Measurements from ENCODE around the gene KRT7.
A peak's percentile ranks its signal among the peaks of the same experiment; 100 is the strongest.

The KRT7 gene

DNA sequence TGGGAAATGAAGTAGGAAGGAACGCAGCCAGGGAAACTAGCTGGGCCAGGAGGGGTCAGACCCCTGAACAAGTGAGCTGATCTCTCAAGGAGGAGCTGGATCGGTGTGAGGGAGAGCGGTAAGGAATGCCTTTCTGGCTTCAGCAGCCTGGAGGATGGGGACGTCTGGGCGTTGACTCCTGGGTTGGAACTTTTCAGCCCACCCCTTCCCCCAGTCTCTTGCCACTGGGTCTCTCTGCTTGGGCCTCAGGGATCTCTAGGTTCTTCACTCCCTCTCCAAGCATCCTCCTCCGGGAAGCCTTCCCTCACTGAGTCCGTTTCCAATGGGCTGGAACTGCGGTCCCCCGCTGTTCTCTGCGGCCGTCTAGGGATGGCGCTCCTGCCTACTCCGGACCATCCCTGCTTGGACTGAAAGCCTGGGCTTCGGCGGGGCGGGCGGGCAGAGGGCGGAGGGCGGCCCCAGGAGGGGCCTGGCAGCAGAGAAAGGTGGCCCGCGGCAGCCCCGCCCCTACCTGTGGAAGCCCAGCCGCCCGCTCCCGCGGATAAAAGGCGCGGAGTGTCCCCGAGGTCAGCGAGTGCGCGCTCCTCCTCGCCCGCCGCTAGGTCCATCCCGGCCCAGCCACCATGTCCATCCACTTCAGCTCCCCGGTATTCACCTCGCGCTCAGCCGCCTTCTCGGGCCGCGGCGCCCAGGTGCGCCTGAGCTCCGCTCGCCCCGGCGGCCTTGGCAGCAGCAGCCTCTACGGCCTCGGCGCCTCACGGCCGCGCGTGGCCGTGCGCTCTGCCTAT lies at the start of gene KRT7:
KRT7 (plus strand) TSS at position 570 of the 788 bp plus-strand sequence; CDS start at position 624, 54 bp downstream.
- DNase-seq (ENCODE audit: low spot score): peak; percentile 52

- no peak for DNase-seq (ENCODE audit: low spot score)
Observed at GRCh38 chr12:52183544-52183910, 49.5 kb upstream of the KRT7 start.

- no peak for DNase-seq (ENCODE audit: low spot score)
Observed at GRCh38 chr12:52183971-52184370, 49.1 kb upstream of the KRT7 start.

GRCh38 chr12:52184813-52185212 lies 48.2 kb upstream of the KRT7 start:
- DNase-seq (ENCODE audit: low spot score): no peak

GRCh38 chr12:52185400-52185967 lies 47.6 kb upstream of the KRT7 start:
- DNase-seq (ENCODE audit: low spot score): no peak

DNA sequence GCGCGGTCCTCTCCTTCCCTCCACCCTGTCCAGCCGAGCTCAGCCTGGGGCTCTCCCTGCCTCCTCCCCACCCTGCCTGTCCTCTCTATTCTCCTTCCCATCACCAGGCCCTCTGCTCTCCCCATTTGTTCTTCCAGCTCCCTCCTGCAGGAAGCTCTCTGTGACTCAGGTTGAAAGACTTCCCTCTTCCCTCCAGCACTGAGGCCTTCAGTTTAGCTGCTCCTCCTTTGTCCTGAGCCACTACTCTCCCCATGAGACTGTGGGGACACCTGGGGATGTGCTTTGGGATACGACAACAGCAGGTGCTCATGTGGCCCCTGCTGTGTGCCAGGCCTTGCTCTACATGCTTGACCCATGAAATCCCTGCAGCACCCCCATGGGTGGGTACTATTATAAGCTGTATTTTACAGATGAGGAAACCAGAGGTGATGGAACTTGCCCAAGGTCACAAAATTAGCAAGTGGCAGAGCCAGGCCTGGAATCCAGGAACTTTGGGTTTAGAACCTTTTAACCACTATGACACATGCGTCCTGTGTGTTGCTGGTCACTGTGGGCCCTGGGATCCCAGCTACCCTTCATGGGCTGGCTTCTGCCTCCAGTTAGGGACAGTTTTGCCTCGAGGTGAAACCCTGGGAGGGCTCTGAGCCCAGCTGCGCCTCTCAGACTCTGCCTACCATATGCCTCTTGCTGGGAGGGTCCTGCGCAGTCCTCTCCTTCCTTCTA lies 46.8 kb upstream of the KRT7 start:
- peak; percentile 81 for DNase-seq (ENCODE audit: low spot score)

DNA sequence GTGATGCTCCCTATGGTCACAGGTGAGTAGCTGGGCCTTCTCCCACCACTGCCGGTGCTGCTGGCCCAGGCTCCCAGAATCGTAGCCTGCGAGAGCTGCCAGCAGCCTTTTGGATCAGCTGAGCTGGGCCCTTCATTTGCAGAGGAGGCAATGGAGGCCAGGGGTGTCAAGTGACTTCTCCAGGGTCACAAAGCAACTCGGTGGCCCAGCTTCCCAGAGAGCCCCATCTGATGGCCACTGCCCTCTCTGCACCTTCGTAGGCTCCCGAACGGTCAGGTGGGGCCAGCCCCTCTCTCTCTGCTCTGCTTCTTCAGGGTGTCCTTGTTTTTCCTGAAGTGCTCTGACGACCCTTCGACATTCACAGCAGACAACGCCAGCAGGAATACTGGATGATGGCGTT lies 45.8 kb upstream of the KRT7 start:
- DNase-seq (ENCODE audit: low spot score): no peak

GRCh38 chr12:52187640-52188039 lies 45.4 kb upstream of the KRT7 start:
- no peak for DNase-seq (ENCODE audit: low spot score)

DNA sequence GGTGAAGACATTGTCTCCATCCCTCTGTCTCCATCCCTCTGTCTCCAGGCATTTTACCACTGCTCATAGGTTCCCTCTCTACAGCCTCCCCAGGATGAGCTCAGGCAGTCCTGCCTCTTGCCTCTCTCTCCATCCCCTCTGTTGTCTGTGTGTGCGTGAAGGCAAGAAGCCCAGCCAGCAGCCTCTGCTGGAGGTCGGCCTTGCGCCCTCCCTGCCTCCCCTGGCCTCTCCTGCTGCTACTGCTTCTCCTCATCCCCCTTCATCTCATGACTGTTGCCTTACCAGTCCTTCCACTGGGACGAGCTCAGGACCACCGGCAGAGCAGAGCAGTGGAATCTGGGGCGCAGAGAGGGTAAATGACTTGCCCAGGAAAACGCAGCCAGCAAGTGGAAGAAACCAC lies 44.4 kb upstream of the KRT7 start:
- no peak for DNase-seq (ENCODE audit: low spot score)

DNA sequence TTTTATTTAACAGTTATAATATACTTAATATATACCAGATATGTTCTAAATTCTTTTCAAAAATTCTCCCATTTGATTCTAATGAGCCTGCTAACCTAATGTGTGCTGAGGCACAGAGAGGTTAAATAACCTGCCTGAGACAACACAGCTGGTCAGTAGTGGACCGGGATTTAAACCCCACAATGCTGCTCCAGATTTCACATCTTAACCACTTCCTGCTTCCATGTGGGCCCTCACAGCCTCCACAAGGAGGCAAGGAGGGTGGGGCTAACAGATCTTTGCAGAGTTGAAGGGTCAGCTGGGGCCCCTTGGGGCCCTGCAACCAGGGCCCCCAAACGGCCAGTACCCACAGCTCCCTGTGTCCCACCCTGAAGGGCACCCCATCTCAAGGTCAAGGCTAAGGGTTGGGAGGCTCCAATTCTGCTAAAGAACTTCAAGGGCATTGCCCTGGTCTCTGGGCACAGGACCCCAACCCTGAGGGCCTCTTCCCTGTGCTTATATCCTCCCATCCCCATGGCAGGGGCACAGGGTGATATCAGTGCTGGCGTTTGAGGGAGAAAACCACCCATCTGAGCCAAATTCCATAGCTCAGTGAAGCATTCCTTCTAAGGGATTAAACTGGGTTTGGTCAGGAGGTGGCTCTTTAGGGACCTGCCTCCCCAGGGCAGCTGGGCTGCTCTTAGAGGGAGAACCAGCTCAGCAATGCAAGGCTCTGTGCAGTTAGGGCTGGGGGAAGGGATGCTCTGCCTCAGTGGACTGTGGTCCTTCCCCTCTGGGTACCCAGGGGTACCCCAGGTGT lies 43.5 kb upstream of the KRT7 start:
- peak; percentile 73 for DNase-seq (ENCODE audit: low spot score)

- DNase-seq (ENCODE audit: low spot score): no peak
Observed at GRCh38 chr12:52190860-52191729, 41.9 kb upstream of the KRT7 start.

- DNase-seq (ENCODE audit: low spot score): peak; percentile 98
Observed at GRCh38 chr12:52191841-52192791, 40.9 kb upstream of the KRT7 start, which contains the start of gene KRT80. TSS of gene KRT80 (minus strand) at chr12:52192014. CDS start at chr12:52191902, 112 bp downstream.

DNA sequence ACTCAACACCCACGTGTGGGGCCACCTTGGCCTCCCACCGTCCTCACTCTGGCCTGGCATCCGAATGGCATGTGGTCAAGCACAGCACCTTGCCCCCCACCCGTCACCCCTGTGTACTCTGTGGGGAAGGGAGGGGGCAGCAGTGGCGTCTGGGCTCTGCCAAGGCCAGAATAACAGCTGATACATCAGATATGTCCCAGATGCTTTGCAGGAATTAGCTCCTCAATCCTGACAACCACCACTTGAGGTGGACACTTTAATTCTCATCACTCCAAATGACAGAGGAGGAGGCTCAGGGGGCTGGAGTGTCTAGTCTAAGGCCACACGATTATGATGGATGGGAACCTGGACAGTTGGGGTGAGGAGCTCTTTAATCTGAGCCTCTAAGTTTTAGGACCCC lies 39.5 kb upstream of the KRT7 start:
- no peak for DNase-seq (ENCODE audit: low spot score)

DNA sequence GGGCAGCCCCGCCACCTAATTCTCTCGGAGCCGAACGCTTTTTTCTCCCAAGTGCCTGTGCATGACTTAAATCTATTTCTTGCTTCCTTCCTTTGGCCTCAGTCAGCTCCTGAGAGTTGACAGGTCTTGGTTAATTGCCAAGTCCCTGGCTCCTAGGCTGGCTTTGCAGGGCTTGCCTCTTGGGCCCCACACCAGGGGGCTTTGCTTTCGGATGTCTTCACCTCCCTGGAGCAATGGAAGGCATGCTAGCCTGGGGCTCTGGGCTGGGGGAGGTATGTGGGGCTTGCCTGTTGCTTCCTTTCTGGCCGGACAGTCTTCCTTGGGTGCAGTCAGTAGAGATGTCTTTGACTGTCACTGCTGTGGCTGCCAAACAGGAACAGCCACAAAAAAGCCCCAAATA lies 39.1 kb upstream of the KRT7 start:
- no peak for DNase-seq (ENCODE audit: low spot score)

DNA sequence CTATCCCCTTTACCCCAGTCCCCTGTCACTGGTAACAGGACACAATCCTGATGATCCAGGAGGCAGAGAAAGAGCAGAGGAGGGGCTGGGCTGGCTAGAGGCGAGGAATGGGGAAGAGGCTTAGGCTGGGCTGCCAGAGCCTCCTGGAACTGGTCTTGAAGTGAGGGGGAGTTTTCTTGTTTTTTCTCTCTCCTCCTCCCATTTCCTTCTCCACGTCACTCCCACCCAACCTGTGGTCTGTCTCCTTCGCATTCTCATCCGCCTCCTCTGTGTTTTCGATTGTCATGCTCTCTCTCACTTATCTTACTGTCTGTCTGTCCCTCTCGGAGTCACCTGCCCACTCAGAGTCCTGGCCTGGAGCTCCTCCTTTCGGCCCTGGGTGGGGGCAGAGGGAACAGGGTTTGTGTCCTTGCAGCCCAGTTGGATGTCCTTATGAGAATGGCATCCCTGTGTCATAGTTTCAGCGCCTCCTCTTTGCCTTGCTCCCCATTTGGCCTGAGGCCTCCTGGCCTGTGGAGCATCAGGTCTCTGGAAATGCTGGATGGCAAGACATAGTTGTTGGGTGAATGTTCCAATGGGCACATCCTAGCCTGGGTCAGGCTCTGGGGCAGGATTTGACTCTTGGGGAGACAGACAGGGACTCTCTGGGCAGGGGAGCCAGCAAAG lies 37.8 kb upstream of the KRT7 start:
- DNase-seq (ENCODE audit: low spot score): no peak

DNA sequence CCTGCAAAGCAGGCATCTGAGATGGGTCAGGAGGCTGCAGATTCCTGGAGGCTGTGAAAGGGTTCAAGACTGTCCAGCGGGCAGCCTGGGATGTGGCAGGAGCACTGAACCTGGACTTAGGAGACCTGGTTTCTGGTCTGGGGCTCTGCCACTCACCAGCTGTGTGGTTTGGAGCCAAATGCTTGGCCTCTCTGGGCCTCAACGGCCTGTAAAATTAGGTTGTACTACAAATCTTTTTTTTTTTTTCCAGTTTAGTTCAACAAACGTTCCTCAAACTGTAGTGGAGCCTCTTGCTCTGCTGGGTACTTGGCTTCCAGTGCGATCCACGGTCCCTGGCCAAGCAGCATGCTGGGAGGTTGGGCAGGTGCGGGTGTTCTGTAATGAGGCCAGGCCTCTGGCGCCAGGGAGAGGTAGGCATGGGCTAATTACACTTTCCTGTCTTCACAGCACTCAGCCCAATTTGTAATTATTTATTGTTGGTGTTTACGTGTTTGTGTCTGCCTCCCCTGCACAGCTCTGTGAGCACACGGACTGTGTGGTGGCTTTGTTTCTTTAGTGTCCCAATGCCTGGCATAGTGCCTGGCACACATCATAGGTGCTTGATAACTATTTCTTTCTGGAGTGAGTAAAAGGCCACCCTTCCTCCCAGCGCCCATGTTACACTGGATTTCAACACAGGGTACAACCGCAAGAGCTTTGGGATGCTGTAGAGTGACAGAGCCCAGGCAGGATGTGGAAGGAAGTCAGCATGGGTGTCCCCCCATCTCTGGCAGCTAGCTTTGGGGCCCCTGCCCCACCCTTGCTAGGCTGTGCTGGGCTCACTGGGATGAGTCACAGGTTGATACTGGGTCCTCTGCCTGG lies 35.4 kb upstream of the KRT7 start:
- DNase-seq (ENCODE audit: low spot score): no peak

GRCh38 chr12:52198454-52199215 lies 34.4 kb upstream of the KRT7 start:
- no peak for DNase-seq (ENCODE audit: low spot score)

Measured in AG20443 (cell line).